Measurements from ENCODE around the gene NBAS.

NBAS gene

GRCh38 chr2:15498554-15498953 lies 62.6 kb downstream of the NBAS start:
- H3K4me3 Mint-ChIP-seq: no peak overlapping the region
- H3K36me3 Mint-ChIP-seq (ENCODE audit: low read depth): peaks cover 77% of the 10 kb centered on the region
- TF ChIP-seq CTCF (IDR thresholded peaks at IDR 0.05; ENCODE audit: unreplicated experiment in 3 of 3): no peak
- no peaks in the 10 kb centered on the region for H3K4me1 Mint-ChIP-seq
- no peaks in the 10 kb centered on the region for H3K9me3 Mint-ChIP-seq
- no peak overlapping the region for H3K27ac Mint-ChIP-seq
- no peaks in the 10 kb centered on the region for H3K27me3 Mint-ChIP-seq (ENCODE audit: low read depth)

DNA sequence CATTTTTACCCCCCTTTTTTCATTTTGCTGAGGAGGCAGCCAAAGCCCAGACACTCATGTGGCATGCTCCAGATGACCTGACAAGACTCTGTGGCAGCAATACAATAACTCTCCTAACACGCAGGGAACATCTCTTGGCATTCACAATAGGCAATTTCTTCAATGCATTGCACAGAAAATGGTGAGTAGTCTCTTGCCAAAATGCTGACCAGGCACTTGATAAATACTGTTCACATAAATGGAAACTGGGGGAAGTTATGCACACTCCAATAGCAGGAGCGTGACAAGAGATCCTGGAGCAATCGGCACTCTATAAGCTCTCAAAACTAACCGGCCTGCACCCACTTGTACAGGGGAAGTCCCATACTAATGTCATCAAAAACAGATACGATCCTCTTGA lies 66.3 kb downstream of the NBAS start:
- no peak for TF ChIP-seq CTCF (IDR thresholded peaks at IDR 0.05; ENCODE audit: unreplicated experiment in 3 of 3)
- Mint-ChIP-seq H3K4me3 (no peak overlapping the region), H3K36me3 (ENCODE audit: low read depth) (peaks cover 75% of the 10 kb centered on the region), H3K4me1 (no peaks in the 10 kb centered on the region), H3K27me3 (ENCODE audit: low read depth) (no peaks in the 10 kb centered on the region), H3K9me3 (no peaks in the 10 kb centered on the region), H3K27ac (no peak overlapping the region)

- no peak overlapping the region for H3K4me3 Mint-ChIP-seq
- no peak for TF ChIP-seq CTCF (IDR thresholded peaks at IDR 0.05; ENCODE audit: unreplicated experiment in 3 of 3)
- no peaks in the 10 kb centered on the region for H3K9me3 Mint-ChIP-seq
- no peaks in the 10 kb centered on the region for H3K4me1 Mint-ChIP-seq
- no peaks in the 10 kb centered on the region for H3K27me3 Mint-ChIP-seq (ENCODE audit: low read depth)
- H3K36me3 Mint-ChIP-seq (ENCODE audit: low read depth): peaks cover 65% of the 10 kb centered on the region
- H3K27ac Mint-ChIP-seq: no peak overlapping the region
These were observed 68.3 kb downstream of the NBAS start for GRCh38 chr2:15492773-15493325.

DNA sequence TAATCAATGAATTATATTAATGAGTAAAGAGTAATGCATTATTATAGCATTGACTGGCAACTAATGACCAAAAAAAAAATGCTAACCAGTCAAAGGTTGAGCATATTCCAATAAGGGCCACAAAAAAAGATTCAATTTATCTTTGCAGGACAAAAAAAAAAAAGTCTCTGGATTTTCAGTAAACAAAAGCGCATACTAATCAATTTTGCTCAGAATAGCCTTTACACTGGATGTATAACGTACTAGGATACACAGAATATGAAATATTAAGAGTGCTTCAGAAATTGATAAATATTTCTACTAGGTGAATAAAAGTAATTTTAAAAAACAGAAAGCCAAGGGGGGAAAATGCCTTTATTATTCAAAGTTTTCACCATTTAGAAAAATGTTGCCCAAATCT lies 74.4 kb downstream of the NBAS start:
- no peaks in the 10 kb centered on the region for H3K4me1 Mint-ChIP-seq
- H3K36me3 Mint-ChIP-seq (ENCODE audit: low read depth): peaks cover 55% of the 10 kb centered on the region
- no peak overlapping the region for H3K4me3 Mint-ChIP-seq
- H3K9me3 Mint-ChIP-seq: peaks cover 3% of the 10 kb centered on the region
- no peaks in the 10 kb centered on the region for H3K27me3 Mint-ChIP-seq (ENCODE audit: low read depth)
- no peak for TF ChIP-seq CTCF (IDR thresholded peaks at IDR 0.05; ENCODE audit: unreplicated experiment in 3 of 3)
- H3K27ac Mint-ChIP-seq: no peak overlapping the region

GRCh38 chr2:15485949-15486348 lies 75.2 kb downstream of the NBAS start:
- no peaks in the 10 kb centered on the region for H3K4me1 Mint-ChIP-seq
- H3K27ac Mint-ChIP-seq: no peak overlapping the region
- H3K4me3 Mint-ChIP-seq: no peak overlapping the region
- H3K9me3 Mint-ChIP-seq: peaks cover 8% of the 10 kb centered on the region
- H3K27me3 Mint-ChIP-seq (ENCODE audit: low read depth): no peaks in the 10 kb centered on the region
- no peak for TF ChIP-seq CTCF (IDR thresholded peaks at IDR 0.05; ENCODE audit: unreplicated experiment in 3 of 3)
- H3K36me3 Mint-ChIP-seq (ENCODE audit: low read depth): peaks cover 57% of the 10 kb centered on the region

DNA sequence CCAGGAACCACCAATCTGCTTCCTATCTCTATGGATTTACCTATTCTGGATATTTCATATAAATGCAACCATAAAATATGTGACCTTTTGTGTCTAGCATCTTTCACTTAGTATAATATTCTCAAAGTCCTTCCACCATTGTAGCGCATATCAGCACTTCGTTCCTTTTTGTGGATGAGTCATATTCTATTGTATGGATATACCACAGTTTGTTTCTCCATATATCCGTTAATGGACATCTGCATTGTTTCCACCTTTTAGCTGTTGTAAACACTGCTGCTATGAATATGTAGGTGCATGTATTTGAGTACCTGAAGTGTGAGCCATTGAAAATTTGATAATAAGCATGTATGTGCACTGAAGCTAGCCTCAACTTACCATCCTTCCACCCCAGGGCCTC lies 80.1 kb downstream of the NBAS start:
- Mint-ChIP-seq H3K4me1 (no peaks in the 10 kb centered on the region), H3K36me3 (ENCODE audit: low read depth) (peaks cover 67% of the 10 kb centered on the region), H3K9me3 (peaks cover 9% of the 10 kb centered on the region), H3K27ac (no peak overlapping the region), H3K27me3 (ENCODE audit: low read depth) (no peaks in the 10 kb centered on the region), H3K4me3 (no peak overlapping the region)
- no peak for TF ChIP-seq CTCF (IDR thresholded peaks at IDR 0.05; ENCODE audit: unreplicated experiment in 3 of 3)
